Activated T-helper 9 cell treated with anti-CD3 and anti-CD28 coated beads, Interleukin-2, amount 50 U/mL, for 16 hours (primary cell): Measurements from ENCODE around the gene EPHA6.

Experiments used
- DNase-seq: peaks from one replicate; pipeline ENCODE4 v3.0.0-alpha.2; 2020; ENCODE audit warnings: low read depth

Gene EPHA6

GRCh38 chr3:97278506-97278905 is 464.1 kb downstream of the EPHA6 start:
- no peak for DNase-seq

GRCh38 chr3:97291901-97292300 is 477.5 kb downstream of the EPHA6 start:
- no peak for DNase-seq

- DNase-seq = no peak
Observed at GRCh38 chr3:97293596-97294131, 479.3 kb downstream of the EPHA6 start.

- no peak for DNase-seq
Observed at GRCh38 chr3:97297032-97297431, 482.6 kb downstream of the EPHA6 start.

GRCh38 chr3:97301114-97301513 is 486.7 kb downstream of the EPHA6 start:
- DNase-seq = no peak

GRCh38 chr3:97306226-97306625 is 491.8 kb downstream of the EPHA6 start:
- DNase-seq = no peak

GRCh38 chr3:97338375-97338774 is 524.0 kb downstream of the EPHA6 start:
- no peak for DNase-seq

- no peak for DNase-seq
Observed at GRCh38 chr3:97340940-97341339, 526.5 kb downstream of the EPHA6 start.

- DNase-seq = no peak
Observed at GRCh38 chr3:97347780-97348179, 533.4 kb downstream of the EPHA6 start.

- DNase-seq = no peak
Observed at GRCh38 chr3:97350971-97351370, 536.6 kb downstream of the EPHA6 start.

- DNase-seq = no peak
Observed at GRCh38 chr3:97353176-97353575, 538.8 kb downstream of the EPHA6 start.

GRCh38 chr3:97359977-97360376 is 545.6 kb downstream of the EPHA6 start:
- no peak for DNase-seq

- DNase-seq = no peak
Observed at GRCh38 chr3:97360804-97361203, 546.4 kb downstream of the EPHA6 start.

GRCh38 chr3:97384583-97384982 is 570.2 kb downstream of the EPHA6 start:
- no peak for DNase-seq

GRCh38 chr3:97388774-97389173 is 574.4 kb downstream of the EPHA6 start:
- no peak for DNase-seq

GRCh38 chr3:97389936-97390335 is 575.5 kb downstream of the EPHA6 start:
- DNase-seq = no peak

GRCh38 chr3:97391167-97391566 is 576.8 kb downstream of the EPHA6 start:
- no peak for DNase-seq

GRCh38 chr3:97409612-97410011 is 595.2 kb downstream of the EPHA6 start:
- no peak for DNase-seq

GRCh38 chr3:97421565-97421964 is 607.2 kb downstream of the EPHA6 start:
- no peak for DNase-seq

- DNase-seq = no peak
Observed at GRCh38 chr3:97425002-97425401, 610.6 kb downstream of the EPHA6 start.

- no peak for DNase-seq
Observed at GRCh38 chr3:97430601-97431000, 616.2 kb downstream of the EPHA6 start.

GRCh38 chr3:97432914-97433313 is 618.5 kb downstream of the EPHA6 start:
- DNase-seq = no peak

- no peak for DNase-seq
Observed at GRCh38 chr3:97438131-97438530, 623.7 kb downstream of the EPHA6 start.

GRCh38 chr3:97439373-97439772 is 625.0 kb downstream of the EPHA6 start:
- no peak for DNase-seq

- DNase-seq = no peak
Observed at GRCh38 chr3:97464035-97464434, 649.6 kb downstream of the EPHA6 start.
